ENCODE measurements around the gene CCDC136. TPM values are rescaled to one million over a fixed set of nuclear protein-coding genes. Genes with fewer than 3 reads are reported as not detected.

CCDC136 gene
- total and polyA plus RNA-seq, 7 donors = 3.9 to 24.5 (median 14.0) TPM

DNA sequence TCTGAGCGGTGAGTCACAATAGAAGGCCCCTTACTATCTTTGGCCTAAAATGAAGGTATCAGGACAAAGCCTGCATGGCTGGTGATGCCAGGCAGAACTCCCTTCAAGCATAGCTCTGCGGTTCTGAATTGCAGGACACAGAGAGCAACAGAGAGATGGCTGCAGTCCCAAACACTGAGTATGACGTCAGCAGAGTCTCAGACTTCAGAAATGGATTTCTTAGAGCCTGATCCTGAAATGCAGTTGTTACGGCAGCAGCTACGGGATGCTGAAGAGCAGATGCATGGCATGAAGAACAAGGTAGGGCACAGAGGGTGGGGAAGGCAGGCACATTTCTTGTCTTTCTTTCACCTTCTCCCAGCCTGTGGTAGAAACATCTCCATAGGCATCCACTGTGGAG lies 13.5 kb downstream of the CCDC136 start:
- intact Hi-C loops (cut with DNase I) = no loop called here
- Histone ChIP-seq H3K4me1 (no peaks in the 10 kb centered on the region), H3K9me3 (no peaks in the 10 kb centered on the region), H3K4me3 (no peak overlapping the region), H3K36me3 (ENCODE audit: insufficient read depth in 1 of 2, low read depth in 1 of 2) (peaks cover 3 to 26% of the 10 kb centered on the region in 2 donors), H3K27me3 (ENCODE audit: insufficient read depth in 3 of 3, low read length in 2 of 3) (no peaks in the 10 kb centered on the region), H3K27ac (no peak overlapping the region)
- WGBS, 3 donors = 78 to 92% (median 91%) methylated on average over 5 of the region's 5 CpGs
- no peak for TF ChIP-seq CTCF (IDR thresholded peaks at IDR 0.05)
- ATAC-seq (no peak), DNase-seq (no peak)

DNA sequence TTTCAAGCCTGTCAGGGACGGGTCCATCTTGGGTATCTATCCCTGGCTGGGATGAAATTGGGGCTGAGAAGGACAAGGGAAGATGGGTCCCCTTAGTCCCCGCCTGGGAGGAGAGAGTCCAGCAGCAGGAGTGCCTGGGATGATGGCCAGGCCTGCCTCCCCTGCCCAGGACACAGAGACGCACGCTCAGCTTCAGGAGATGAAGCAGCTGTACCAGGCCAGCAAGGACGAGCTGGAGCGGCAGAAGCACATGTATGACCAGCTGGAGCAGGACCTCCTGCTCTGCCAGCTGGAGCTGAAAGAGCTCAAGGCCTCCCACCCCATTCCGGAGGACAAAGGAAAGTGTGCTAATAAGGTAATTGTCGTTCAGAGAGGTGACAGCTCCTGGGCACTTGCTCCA lies 15.4 kb downstream of the CCDC136 start:
- H3K4me1 ChIP-seq = peaks cover 9% of the 10 kb centered on the region
- WGBS, 3 donors = 59 to 82% (median 64%) methylated on average over 8 of the region's 8 CpGs
- intact Hi-C loops (cut with DNase I) = no loop called here
- DNase-seq (no peak), ATAC-seq (peak in 1 of 4 donors; percentile 31)
- no peaks in the 10 kb centered on the region for H3K27me3 ChIP-seq (ENCODE audit: insufficient read depth in 3 of 3, low read length in 2 of 3)
- peaks cover 0 to 21% of the 10 kb centered on the region in 2 donors for H3K36me3 ChIP-seq (ENCODE audit: insufficient read depth in 1 of 2, low read depth in 1 of 2)
- H3K9me3 ChIP-seq = no peaks in the 10 kb centered on the region
- H3K4me3 ChIP-seq = no peak overlapping the region
- no peak overlapping the region for H3K27ac ChIP-seq
- TF ChIP-seq CTCF (IDR thresholded peaks at IDR 0.05) = no peak

DNA sequence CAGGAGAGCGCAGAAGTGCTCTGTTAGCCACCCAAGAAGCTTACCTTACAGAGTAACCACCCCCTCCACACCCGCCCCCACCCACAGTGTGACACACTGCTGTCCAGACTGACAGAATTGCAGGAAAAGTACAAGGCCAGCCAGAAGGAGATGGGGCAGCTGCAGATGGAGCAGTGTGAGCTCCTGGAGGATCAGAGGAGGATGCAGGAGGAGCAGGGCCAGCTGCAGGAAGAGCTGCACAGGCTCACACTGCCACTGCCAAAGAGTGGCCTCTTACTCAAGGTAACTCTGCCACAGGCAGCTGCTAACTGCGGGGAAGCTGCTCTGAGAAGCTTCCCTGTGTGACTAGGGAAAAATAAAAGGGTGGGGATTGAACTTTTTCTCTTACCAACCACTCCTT lies 17.6 kb downstream of the CCDC136 start:
- H3K4me1 ChIP-seq = peaks cover 25% of the 10 kb centered on the region
- H3K9me3 ChIP-seq = no peaks in the 10 kb centered on the region
- ATAC-seq = no peak
- peaks cover 0 to 18% of the 10 kb centered on the region in 2 donors for H3K36me3 ChIP-seq (ENCODE audit: insufficient read depth in 1 of 2, low read depth in 1 of 2)
- no peaks in the 10 kb centered on the region for H3K27me3 ChIP-seq (ENCODE audit: insufficient read depth in 3 of 3, low read length in 2 of 3)
- WGBS, 3 donors = 79 to 86% (median 84%) methylated on average over 3 of the region's 3 CpGs
- no peak for DNase-seq
- H3K27ac ChIP-seq = no peak overlapping the region
- intact Hi-C loops (cut with DNase I) = no loop called here
- H3K4me3 ChIP-seq = no peak overlapping the region
- TF ChIP-seq CTCF (IDR thresholded peaks at IDR 0.05) = no peak

DNA sequence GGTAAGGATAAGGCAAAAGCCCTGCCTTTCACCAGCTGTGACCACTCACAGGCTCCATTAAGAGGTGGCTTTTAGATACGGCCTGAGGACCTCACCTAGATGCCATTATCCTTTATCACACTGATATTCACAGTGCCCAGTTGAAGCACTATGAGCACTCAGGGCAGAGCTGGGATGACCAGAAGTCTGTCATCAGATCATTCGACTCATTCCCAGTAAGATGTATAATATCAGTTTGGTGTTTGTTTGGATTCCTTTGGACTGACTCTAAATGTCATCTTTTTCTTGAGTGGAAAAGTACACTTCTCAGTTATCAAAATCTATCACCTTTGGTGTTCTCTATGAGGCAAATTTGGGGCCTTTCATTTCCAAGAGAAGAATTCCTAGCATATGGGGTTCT lies 18.7 kb downstream of the CCDC136 start:
- intact Hi-C loops (cut with DNase I) = no loop called here
- H3K36me3 ChIP-seq (ENCODE audit: insufficient read depth in 1 of 2, low read depth in 1 of 2) = peaks cover 0 to 12% of the 10 kb centered on the region in 2 donors
- 83 to 95% (median 85%) methylated on average over 2 of the region's 2 CpGs for WGBS, 3 donors
- H3K27ac ChIP-seq = no peak overlapping the region
- H3K9me3 ChIP-seq = no peaks in the 10 kb centered on the region
- no peak for TF ChIP-seq CTCF (IDR thresholded peaks at IDR 0.05)
- H3K4me3 ChIP-seq = no peak overlapping the region
- no peak for ATAC-seq
- DNase-seq = no peak
- no peaks in the 10 kb centered on the region for H3K27me3 ChIP-seq (ENCODE audit: insufficient read depth in 3 of 3, low read length in 2 of 3)
- peaks cover 25% of the 10 kb centered on the region for H3K4me1 ChIP-seq

DNA sequence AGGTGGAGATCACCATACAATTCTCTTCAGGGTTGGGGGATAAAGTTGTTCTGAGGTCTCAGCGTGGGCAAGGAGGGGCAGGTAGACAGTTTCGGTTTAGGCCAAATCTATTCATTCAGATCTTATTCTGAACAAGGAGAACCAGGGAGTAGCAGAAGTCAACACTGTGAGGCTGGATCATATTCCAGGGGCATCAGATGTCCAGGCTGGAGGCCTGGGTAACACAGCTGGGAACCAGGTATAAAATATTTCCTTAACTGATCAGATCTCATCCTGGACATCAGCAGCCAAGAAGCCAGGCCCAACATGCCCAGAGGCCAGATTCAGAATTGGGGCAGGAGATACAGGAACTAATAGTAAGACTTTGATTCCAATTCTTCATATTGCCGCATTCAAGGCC lies 19.2 kb downstream of the CCDC136 start:
- Histone ChIP-seq H3K4me1 (peaks cover 25% of the 10 kb centered on the region), H3K4me3 (no peak overlapping the region), H3K9me3 (no peaks in the 10 kb centered on the region), H3K27me3 (ENCODE audit: insufficient read depth in 3 of 3, low read length in 2 of 3) (no peaks in the 10 kb centered on the region), H3K27ac (no peak overlapping the region), H3K36me3 (ENCODE audit: insufficient read depth in 1 of 2, low read depth in 1 of 2) (peaks cover 0 to 6% of the 10 kb centered on the region in 2 donors)
- TF ChIP-seq CTCF (IDR thresholded peaks at IDR 0.05) = no peak
- 46 to 87% (median 64%) methylated on average over 3 of the region's 3 CpGs for WGBS, 3 donors
- DNase-seq (no peak), ATAC-seq (peak in 2 of 4 donors; percentile 32 to 58)
- intact Hi-C loops (cut with DNase I) = no loop called here

Measured in psoas muscle (tissue), 8 donors.